GM18498 (cell line): ENCODE data around the gene SMARCA2.
A peak's percentile ranks its signal among the peaks of the same experiment; 100 is the strongest.

Source experiments
- ATAC-seq: cut with Tn5 transposase; IDR thresholded peaks from one replicate; pipeline ENCODE4 v1.9.1; 2021; ENCODE audit warnings: mild to moderate bottlenecking, moderate library complexity; ENCODE audit not compliant: unreplicated experiment

The SMARCA2 gene

DNA sequence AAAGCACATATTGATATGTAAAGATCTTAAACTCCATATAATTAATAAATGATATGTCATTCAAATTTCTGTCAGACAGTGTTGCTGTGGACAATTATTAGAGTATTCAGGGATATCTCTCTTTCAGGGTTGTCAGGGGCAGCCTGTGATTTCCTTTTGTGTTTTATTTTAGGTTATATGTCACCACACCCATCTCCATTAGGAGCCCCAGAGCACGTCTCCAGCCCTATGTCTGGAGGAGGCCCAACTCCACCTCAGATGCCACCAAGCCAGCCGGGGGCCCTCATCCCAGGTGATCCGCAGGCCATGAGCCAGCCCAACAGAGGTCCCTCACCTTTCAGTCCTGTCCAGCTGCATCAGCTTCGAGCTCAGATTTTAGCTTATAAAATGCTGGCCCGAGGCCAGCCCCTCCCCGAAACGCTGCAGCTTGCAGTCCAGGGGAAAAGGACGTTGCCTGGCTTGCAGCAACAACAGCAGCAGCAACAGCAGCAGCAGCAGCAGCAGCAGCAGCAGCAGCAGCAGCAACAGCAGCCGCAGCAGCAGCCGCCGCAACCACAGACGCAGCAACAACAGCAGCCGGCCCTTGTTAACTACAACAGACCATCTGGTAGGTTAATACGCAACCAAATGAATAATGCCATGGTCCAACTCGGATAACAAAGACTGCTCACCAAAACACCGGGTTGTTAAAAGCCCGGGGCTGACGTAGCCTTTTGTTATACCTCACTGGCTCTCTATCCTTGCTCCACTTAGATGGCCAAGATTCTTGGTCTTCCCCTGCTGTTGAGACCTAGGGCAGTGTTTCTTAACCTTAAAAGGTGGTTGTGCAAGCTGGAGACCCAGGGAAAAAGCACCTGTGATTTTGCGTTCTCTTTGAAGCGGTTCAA is 24.4 kb downstream of the SMARCA2 start:
- ATAC-seq: no peak

DNA sequence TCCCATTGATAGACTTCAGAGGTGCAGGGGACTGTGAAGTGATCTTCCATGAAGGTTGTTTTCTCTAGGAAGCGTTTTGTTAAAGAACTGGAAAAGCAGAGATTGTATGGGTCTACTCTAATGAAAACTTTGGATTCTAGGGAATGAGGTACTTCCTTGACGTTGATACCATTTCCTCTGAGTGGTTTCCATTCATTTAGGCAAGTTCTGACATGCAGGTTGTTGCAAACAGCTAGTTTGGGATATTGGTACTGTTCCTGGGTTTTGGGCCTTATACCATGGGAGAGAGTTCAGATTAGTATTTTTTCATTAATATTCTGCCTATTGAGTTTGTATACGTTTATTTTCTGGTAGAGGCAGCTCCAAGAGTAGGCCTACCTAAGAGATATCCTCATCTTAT is 25.7 kb downstream of the SMARCA2 start:
- ATAC-seq: no peak

DNA sequence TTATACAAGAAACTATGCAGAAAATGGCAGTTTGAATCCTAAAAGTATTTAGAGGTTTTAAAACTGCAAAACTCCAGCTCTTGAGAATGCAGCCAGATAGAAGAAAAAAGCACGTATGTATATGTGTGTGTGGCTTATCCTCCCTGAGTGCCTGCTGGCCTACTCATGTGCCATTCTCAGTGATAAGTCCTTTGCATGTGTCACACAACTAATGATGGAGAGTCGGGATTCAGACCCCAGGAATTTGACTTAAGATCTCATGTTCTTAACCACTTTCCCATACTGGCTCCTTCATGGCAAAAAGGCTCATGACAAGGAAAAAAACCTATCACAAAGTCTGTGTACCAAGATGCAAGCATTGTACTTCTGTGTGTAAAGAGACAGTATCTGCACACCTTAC is 26.6 kb downstream of the SMARCA2 start:
- ATAC-seq: no peak

DNA sequence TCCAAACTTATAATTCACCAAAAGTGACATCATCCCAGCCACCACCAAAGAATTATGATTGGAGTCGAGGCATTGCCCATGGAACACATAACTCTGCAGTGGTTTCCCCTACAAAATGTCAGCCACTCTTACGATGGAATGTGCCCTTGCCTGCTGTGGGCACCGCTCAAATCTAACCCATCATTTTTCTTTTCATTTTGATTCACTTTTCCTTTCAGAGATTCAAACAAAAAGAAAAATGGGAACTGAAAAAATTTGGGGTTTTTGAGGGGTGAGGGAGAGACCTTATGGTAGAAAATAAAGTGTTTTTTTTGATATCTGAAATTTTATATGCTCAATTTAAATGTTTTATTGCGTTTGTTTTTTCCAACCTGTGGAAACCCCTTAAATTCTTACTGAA is 28.1 kb downstream of the SMARCA2 start:
- ATAC-seq: peak; percentile 37

DNA sequence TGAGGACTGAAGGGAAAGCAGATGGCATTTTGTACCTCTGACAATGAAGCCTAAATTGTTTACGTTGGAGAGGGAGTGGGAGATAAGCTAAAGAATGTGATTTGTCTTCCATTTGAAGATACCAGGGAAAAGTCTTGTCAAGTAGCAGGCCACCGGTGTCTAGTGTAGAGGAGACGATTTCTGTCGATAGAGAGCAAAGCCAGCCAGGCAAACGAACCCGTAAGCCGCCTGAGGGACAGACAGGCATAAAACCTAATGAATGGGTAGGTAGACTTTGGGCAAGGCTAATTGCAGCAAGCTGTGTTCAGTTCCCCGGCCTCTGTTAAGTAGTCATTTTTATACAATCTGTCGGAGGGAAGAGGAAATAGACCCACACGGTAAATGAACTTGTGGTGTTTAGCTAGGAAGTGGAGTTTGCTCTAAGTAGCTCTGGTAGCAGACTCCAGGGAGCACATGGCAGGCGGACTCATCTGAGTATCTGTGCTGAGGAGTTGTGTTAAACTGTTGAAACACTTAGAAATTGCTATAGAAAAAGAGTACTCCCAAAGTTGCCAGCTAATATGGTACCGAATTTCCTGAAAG is 28.8 kb downstream of the SMARCA2 start:
- peak; percentile 68 for ATAC-seq

DNA sequence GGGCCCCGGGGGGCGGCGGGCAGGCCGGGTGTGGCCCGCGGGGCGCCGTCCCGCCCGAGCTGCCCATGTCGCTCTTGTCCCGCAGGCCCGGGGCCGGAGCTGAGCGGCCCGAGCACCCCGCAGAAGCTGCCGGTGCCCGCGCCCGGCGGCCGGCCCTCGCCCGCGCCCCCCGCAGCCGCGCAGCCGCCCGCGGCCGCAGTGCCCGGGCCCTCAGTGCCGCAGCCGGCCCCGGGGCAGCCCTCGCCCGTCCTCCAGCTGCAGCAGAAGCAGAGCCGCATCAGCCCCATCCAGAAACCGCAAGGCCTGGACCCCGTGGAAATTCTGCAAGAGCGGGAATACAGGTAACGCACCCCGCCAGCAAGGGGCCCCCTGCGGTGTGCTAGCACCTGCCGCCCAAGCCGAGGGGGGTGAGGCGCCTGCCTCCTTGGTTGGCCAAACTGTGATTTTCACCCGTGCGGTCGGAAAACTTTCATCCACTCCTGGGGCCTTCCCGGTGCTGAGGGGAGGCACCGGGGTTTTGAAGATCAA is 32.1 kb downstream of the SMARCA2 start:
- ATAC-seq: no peak

DNA sequence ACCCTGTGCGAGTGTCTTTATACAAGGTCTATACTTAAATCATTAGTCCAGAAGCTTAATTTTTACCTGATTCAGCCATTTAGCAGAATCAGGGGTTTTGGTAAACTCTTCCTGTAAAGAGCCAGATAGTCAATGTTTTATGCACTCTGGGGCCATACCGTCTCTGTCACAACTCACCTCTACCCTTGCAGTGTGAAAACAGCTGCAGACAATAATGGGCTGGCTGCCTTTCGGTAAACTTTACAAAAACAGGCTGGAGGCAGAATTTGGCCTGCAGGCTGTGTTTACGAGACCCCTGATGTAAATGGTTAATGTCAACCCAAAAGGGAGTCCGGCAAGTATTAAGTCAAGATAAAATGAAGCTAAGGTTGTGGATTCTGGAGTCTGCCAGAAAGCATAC is 32.8 kb downstream of the SMARCA2 start:
- no peak for ATAC-seq

DNA sequence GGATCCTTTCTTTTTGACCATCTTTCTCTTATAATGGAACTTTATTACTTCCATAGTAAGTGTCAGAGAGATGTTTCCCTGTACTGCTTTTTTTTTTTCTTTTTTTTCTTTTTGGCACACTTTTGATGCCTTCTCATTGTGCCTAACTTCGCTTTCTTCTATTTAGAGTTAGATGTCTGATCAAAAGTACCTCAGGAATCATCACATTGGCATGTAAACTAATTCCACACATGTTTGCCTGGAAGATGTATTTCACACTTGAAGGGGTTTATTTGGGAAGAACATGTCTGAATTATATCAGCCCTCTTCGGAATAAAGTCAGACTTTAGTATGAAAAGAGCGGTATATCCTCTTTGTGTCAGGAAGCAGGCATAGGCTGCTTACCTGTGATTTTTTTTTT is 35.1 kb downstream of the SMARCA2 start:
- no peak for ATAC-seq

DNA sequence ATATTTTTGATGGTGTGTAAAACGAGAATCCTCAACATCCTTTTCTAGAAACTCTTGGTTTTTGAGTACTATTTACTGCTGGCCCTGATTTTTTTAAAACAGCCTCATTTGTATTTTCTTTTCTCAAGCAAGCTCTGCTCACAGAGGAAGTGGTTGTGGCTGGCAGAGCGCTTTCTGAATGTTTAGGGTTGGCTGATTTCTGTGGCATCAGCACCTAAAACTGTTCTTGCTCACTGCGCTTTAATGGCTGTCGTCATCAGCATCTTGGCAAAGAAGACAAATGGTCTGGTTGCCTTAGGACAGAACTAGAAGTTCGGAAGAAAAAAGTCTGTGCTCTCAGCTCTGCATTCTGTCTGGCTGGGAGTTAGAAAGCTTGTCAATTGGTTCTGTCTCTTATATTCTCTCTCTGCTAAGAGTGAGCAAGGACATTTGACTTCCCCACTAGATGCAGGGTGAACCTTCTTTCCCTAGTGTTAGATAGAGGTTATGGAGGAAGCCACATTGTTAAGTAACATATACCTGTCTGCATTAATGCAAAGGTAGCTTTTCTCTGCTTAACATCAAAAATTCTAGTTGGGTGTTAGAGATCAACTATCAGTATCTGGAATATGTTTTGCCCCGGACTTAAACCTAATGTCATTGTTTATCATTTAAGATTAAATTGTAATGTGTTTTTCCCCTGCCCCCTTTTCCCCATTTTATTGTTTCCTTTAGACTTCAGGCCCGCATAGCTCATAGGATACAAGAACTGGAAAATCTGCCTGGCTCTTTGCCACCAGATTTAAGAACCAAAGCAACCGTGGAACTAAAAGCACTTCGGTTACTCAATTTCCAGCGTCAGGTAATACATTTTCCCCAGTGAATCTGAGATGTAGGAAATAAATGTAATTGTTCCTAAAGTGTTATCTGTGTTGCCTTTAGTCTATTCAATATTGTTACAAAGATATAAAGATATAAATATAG is 39.0 kb downstream of the SMARCA2 start:
- peak; percentile 99 for ATAC-seq

DNA sequence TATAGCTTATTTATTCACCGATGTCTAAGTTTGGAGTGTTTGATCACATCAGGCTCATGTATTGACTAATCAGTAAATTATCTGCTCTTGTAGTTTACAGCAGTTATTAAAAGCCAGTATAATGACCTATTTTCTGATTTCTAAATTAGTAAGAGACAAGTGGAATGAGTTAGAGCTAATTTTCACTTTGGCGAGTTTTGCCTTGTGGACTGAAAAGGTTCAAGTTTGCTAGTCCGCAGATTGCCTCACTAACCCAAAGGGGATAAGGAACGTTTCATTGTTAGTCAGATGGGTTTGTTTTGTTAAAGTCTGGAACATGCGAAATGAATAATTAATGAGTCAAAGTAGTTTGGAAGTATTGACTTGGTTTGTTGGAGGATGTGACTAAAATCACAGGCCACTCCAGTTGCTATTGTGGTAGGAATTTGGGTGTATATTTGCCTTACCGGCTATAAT is 40.1 kb downstream of the SMARCA2 start:
- ATAC-seq: no peak

DNA sequence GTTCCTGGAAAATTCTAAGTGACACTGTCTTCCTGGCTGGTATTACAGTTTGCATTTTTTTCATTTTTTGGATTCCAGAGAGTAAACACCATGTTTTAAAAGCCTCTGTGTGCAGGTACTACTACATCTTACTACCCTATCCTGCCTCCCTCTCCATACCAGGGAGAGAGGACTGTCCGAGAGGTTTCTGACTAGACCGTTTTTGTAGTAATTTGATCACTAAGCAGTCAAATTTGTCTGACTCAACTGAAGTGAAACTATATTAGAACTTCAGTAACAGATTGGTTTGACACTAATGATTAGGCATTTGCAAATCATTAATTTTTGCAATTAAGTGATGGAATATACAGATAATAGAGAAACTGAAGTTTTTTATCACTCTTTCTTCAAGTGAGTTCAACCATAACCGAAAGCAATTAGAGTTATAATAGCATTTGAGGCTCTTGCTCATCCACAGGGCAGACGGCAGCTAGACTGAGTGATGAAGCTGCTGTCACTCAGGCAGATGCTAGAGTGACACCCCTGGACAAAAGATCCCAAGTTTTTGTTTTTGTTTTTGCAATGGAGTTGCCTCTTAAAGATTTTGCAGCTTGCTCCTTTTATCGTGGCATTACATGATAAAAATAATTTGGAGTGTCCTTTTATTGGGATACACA is 44.3 kb downstream of the SMARCA2 start:
- ATAC-seq: no peak

DNA sequence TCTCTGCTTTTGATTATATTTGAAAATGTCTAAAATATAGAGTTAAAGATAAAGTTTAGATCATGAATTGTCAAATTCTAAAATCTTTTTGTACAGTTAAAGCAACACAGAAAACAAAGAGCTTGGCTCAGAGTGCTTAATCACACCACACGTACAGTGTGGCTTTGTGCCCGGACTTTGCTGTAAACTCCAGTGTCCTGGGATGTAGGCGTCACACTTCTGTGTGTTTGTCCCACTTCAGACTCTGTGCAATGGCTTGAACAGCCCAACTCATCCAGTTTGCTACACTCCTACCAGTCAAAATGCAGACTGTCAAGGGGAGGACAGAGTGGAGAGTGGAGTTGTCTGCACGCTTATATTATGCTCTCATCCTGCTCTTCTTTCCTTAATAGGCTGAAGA is 45.3 kb downstream of the SMARCA2 start:
- ATAC-seq: no peak

DNA sequence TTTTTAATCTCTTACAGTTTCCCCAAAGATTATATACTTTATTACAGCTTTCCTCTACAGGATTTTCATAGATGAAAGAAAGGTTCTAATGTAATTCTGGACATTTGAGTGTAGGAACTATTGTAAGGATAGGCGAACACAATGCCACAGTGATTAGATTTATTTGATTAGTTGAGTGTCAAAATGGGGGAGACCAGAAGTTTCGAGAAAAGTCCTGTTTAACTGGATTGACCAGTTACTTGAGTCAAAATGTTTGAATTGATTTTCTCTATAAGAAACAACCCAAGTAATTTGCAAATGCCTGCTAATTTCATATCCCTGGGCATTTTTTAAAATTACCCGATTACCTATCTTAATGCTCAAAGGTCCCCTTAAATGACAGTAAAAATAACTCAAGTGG is 50.6 kb downstream of the SMARCA2 start:
- no peak for ATAC-seq

DNA sequence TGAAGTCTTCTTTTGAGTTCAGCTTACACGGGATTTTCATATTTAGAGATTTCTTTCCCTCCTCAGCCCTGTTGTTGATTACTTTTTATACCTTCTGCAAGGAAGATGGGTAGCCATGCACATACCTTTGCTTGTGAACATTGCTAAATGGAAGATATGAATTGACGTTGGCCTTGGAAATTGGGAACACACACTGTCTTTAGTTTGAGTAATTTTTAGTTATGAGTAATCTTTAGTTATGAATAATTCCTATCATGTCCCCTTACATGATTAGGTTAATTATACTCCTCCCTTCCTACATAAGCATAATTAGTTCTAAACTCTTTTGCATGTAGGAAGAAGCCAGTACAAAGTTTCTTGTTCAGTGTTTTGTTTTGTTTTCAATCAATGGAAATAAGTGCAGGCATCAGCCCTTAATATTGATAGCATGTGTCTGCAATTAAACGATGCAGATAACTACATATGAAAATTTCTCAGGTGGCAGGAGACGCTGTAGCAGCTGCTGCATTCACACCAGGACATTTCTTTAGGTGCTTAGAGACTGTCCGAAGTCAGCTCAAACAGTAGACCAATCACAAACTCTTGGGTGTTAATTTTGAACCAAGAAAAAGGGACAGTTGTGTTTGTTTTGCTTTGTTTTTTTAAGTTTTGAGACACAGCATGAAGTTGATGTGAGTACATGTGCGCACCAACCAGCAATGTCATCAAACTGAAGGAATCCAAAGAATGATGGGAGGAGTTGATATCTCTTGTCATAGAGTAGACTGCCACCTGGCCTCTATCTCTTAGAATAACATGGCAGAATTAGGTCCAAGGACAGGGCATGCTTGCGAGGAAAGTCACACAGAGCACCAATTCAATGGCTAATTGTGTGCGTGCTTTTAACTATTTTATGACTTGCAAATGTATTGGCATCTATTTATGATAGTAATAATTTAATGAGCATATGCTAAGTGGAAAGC is 51.4 kb downstream of the SMARCA2 start:
- ATAC-seq: peak; percentile 39

DNA sequence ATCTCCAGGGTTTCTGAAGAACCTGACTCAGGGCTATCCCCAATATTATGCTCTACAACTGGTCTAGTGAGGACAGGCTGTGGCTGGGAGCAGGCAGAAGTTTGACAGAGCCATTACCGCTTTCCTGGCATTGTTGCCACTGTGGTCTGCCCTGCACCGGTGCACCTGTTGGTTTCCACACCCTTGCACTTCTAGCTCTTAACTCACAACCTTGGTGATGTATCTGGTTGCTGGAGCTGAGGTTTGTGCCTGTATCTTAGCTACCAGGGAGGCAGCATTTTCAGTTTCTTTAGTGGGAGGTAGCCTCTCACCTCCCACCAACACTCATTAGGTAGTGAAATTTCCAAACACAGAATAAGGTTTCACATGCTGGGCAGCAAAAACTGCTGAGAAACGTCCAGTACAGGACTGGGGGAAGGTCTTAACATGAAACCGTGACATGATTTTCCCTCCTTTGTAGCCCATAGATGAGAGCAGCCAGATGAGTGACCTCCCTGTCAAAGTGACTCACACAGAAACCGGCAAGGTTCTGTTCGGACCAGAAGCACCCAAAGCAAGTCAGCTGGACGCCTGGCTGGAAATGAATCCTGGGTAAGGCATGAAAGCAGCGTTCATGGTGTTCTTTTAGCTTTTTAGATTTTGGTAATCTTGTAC is 57.7 kb downstream of the SMARCA2 start:
- ATAC-seq: peak; percentile 78

DNA sequence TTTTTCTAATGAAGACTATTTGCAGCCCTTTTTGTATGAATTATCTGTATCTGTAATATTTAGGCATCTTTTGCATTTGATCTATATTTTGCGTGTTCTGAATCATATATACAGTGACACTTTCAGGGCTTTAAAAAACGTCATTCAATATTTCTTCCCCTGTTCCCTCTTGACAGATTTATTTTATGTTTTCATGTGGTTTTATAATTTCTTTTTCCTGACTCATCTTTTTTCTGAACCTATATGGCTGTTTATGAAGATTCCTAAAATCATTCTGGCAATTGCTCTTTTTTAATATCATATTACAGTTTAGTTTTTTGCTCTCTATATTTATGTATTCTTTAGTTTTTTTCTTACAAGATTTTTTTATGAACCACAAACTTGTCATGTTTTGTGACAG is 67.6 kb downstream of the SMARCA2 start:
- no peak for ATAC-seq

DNA sequence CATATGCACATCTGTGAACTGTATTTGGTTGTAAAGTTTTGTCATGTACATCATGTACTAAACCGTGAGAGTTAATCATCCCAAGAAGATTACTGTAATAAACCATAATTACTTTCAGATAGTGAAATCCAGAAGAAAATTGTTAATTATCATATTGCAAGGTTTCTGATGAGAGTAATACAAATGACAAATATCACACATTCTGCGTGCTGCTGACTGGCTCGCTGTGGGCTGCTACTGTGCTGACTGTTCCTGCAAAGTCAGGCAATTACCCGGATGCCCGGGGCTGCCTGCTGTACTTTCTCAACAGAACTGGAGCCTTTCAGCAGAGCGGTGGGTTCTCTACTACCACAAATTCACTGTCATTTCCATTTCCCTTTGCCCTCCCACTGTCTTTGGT is 68.3 kb downstream of the SMARCA2 start:
- no peak for ATAC-seq

DNA sequence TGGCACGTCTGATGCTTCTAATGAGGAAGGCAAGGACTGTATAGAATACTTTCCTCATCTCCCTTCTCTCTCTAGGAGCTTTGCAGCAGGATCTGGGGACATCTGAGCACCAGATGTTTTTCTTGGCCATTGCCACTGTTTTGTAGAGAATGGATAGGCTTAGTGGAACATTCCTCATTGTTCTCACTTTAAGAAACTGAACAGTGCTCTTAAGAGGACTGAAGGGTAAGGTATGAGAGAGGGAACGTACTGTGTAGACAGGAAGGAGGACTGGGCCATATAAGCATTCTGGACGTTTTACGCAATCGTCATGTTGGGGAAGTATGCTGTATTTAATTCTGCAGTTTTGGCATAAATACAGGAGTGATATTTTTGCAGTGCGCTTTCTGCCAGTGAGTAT is 70.6 kb downstream of the SMARCA2 start:
- ATAC-seq: no peak

DNA sequence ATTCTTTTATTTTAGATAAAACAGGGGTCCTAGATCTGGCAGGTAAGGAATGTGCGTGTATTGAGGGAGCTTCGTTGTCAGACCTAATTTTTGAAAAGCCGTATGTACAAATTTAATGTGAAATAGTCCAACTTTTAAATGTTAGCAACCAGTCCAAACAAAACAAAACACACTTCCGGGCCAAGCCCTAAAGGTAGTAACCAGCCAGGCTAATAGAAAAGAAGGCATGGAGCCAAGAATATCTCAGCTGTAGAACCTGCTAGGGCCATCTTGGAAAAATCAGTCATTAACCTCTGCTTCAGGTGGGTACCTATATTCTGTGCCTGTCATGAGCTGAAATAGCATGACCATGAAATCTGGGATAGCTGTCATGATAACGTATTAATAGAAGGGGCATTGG is 71.0 kb downstream of the SMARCA2 start:
- ATAC-seq: no peak
